ENCODE results near the gene GRAMD1A.

- TF ChIP-seq, protein P1, sequence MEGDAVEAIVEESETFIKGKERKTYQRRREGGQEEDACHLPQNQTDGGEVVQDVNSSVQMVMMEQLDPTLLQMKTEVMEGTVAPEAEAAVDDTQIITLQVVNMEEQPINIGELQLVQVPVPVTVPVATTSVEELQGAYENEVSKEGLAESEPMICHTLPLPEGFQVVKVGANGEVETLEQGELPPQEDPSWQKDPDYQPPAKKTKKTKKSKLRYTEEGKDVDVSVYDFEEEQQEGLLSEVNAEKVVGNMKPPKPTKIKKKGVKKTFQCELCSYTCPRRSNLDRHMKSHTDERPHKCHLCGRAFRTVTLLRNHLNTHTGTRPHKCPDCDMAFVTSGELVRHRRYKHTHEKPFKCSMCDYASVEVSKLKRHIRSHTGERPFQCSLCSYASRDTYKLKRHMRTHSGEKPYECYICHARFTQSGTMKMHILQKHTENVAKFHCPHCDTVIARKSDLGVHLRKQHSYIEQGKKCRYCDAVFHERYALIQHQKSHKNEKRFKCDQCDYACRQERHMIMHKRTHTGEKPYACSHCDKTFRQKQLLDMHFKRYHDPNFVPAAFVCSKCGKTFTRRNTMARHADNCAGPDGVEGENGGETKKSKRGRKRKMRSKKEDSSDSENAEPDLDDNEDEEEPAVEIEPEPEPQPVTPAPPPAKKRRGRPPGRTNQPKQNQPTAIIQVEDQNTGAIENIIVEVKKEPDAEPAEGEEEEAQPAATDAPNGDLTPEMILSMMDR (IDR thresholded peaks at IDR 0.05) = no peak
- no peak for TF ChIP-seq SIN3A (IDR thresholded peaks at IDR 0.05; ENCODE audit: borderline replicate concordance, low read depth, low read length)
- TF ChIP-seq NRF1 (IDR thresholded peaks at IDR 0.05; ENCODE audit: low read depth, low read length) = no peak
- no peak for TF ChIP-seq RFX5 (IDR thresholded peaks at IDR 0.05; ENCODE audit: low read length)
- TF ChIP-seq EP300 (IDR thresholded peaks at IDR 0.05; ENCODE audit: borderline replicate concordance in 1 of 2, low read depth in 1 of 2, low read length in 1 of 2) = no peak
These were observed 20.1 kb upstream of the GRAMD1A start for GRCh38 chr19:34979819-34980640.

All from SK-N-SH (cell line).